Trophoblast cell (in vitro differentiated cells and primary cell): Measurements from ENCODE around the gene ATP8B3.

ENCODE experiments used
- DNase-seq, 2 donors: peaks; one replicate each; pipeline ENCODE4 v3.0.0-alpha.2; 2016
- H2AFZ ChIP-seq: 2 replicates; pipeline ENCODE4 v1.6.1; 2013; ENCODE audit warnings: low read length, moderate library complexity, mild to moderate bottlenecking; ENCODE audit not compliant: insufficient read depth, poor library complexity
- H2AK5ac ChIP-seq: 2 replicates; pipeline ENCODE4 v1.6.1; 2013; ENCODE audit warnings: mild to moderate bottlenecking, low read length
- H2BK120ac ChIP-seq: 2 replicates; pipeline ENCODE4 v1.6.1; 2013; ENCODE audit warnings: low read length, mild to moderate bottlenecking, moderate library complexity; ENCODE audit not compliant: insufficient read depth, poor library complexity
- H2BK12ac ChIP-seq: 2 replicates; pipeline ENCODE4 v1.6.1; 2013; ENCODE audit warnings: mild to moderate bottlenecking, low read length, moderate library complexity
- H2BK5ac ChIP-seq: 2 replicates; pipeline ENCODE4 v1.6.1; 2013; ENCODE audit warnings: low read length, low read depth, moderate library complexity, mild to moderate bottlenecking; ENCODE audit not compliant: poor library complexity
- H3K14ac ChIP-seq: 2 replicates; pipeline ENCODE4 v1.6.1; 2013; ENCODE audit warnings: mild to moderate bottlenecking, low read length
- H3K18ac ChIP-seq: 2 replicates; pipeline ENCODE4 v1.6.1; 2013; ENCODE audit warnings: mild to moderate bottlenecking, low read length
- H3K23ac ChIP-seq: 2 replicates; pipeline ENCODE4 v1.6.1; 2013; ENCODE audit warnings: low read length
- H3K27ac ChIP-seq: 2 replicates; pipeline ENCODE4 v1.5.1; 2013; ENCODE audit warnings: low read depth, mild to moderate bottlenecking, inconsistent platforms, low read length, moderate library complexity
- H3K27me3 ChIP-seq: 2 replicates; pipeline ENCODE4 v1.6.1; 2013; ENCODE audit warnings: inconsistent platforms, mild to moderate bottlenecking, low read length, moderate library complexity; ENCODE audit not compliant: insufficient read depth
- H3K36me3 ChIP-seq, 2 experiments: 1 replicate in 1 of 2; 2 replicates in 1 of 2; pipeline ENCODE4 v1.6.1; 2013; ENCODE audit warnings: low read length in 2 of 2, mild to moderate bottlenecking in 2 of 2, moderate library complexity in 1 of 2; ENCODE audit not compliant: insufficient read depth in 2 of 2, control insufficient read depth in 1 of 2
- H3K4ac ChIP-seq: 2 replicates; pipeline ENCODE4 v1.6.1; 2013; ENCODE audit warnings: low read depth, mild to moderate bottlenecking, low read length, moderate library complexity
- H3K4me1 ChIP-seq, 2 experiments: 1 replicate in 1 of 2; 2 replicates in 1 of 2; pipeline ENCODE4 v1.6.1; 2013; ENCODE audit warnings: low read length in 2 of 2, mild to moderate bottlenecking in 2 of 2, moderate library complexity in 1 of 2; ENCODE audit not compliant: insufficient read depth in 2 of 2, control insufficient read depth in 1 of 2
- H3K4me2 ChIP-seq: 2 replicates; pipeline ENCODE4 v1.6.1; 2013; ENCODE audit warnings: inconsistent platforms, mild to moderate bottlenecking, low read length, moderate library complexity
- H3K4me3 ChIP-seq: 2 replicates; pipeline ENCODE4 v1.5.1; 2013; ENCODE audit warnings: mild to moderate bottlenecking, low read depth, low read length, inconsistent platforms
- H3K79me1 ChIP-seq: one replicate; pipeline ENCODE4 v1.6.1; 2013; ENCODE audit warnings: low read length
- H3K79me2 ChIP-seq: 2 replicates; pipeline ENCODE4 v1.6.1; 2013; ENCODE audit warnings: low read length, mild to moderate bottlenecking; ENCODE audit not compliant: control insufficient read depth, insufficient read depth, poor library complexity
- H3K9ac ChIP-seq: 2 replicates; pipeline ENCODE4 v1.6.1; 2013; ENCODE audit warnings: mild to moderate bottlenecking, low read length
- H3K9me3 ChIP-seq: 2 replicates; pipeline ENCODE4 v1.6.1; 2013; ENCODE audit warnings: low read depth, mild to moderate bottlenecking, control low read depth, inconsistent platforms, low read length; ENCODE audit not compliant: insufficient read depth
- H4K12ac ChIP-seq: 2 replicates; pipeline ENCODE4 v1.6.1; 2013; ENCODE audit warnings: low read depth, mild to moderate bottlenecking, low read length, moderate library complexity
- H4K8ac ChIP-seq: 2 replicates; pipeline ENCODE4 v1.6.1; 2013; ENCODE audit warnings: low read depth, mild to moderate bottlenecking, low read length, moderate library complexity
- H4K91ac ChIP-seq: one replicate; pipeline ENCODE4 v1.6.1; 2013; ENCODE audit warnings: low read depth, mild to moderate bottlenecking, low read length, moderate library complexity
- WGBS: extraction: QIAGEN DNeasy Blood & Tissue Kit; methylation state at CpG from one replicate; pipeline ENCODE4 v1.1.7; 2013; ENCODE audit warnings: missing lambda C conversion rate; ENCODE audit not compliant: insufficient read length, insufficient coverage; ENCODE audit errors: extremely low coverage; 5-methylcytosine and 5-hydroxymethylcytosine counted together

The ATP8B3 gene

DNA sequence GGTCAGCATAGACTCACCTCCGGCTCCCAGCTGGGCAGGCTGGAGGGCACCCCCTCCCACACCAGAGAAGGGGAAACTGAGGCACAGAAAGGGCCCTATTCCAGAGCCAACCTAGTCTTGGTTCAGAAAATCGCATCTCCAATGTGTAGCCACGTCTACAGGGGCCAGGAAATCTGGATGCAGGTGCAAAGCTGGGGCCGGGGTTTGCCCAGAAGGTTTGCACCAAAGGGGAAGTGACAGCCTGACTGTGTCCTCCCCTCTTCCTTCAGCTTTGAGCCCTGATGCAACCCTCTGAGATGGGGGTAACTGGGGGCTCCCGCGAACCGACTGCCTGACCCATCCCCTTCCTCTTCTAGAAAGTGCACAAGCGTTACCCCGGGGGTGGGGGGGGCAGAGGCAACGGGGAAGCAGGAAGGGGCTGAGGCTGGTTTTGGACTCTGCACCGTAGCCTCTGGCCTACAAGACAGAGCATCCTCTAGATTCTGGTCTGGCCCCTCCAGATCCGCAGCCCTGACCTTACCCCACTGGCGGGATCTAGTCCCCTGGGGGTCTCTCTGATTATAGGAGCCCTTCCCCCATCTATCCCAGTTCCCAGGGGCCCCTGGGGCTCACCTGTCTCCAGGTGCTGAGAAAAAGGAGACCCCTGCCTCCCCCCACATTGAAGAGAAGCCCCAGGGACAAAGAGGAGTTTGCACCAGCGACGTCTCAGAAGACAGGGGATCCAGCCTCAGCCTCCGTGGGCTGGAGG, 59.9 kb downstream of the ATP8B3 start:
- no peak overlapping the region for H2BK12ac ChIP-seq
- H2BK120ac ChIP-seq: no peak overlapping the region
- no peak overlapping the region for H2AK5ac ChIP-seq
- H3K27ac ChIP-seq: no peak overlapping the region
- H4K8ac ChIP-seq: no peak overlapping the region
- no peaks in the 10 kb centered on the region for H3K36me3 ChIP-seq
- no peak overlapping the region for H2AFZ ChIP-seq
- no peaks in the 10 kb centered on the region for H3K79me2 ChIP-seq
- H3K27me3 ChIP-seq: peaks cover 97% of the 10 kb centered on the region
- no peak overlapping the region for H3K4me3 ChIP-seq
- H3K23ac ChIP-seq: no peak overlapping the region
- H3K9ac ChIP-seq: no peak overlapping the region
- no peaks in the 10 kb centered on the region for H3K4me1 ChIP-seq
- peaks cover 7% of the 10 kb centered on the region for H3K9me3 ChIP-seq
- H4K91ac ChIP-seq: no peak overlapping the region
- H3K4me2 ChIP-seq: no peak overlapping the region
- H3K18ac ChIP-seq: no peak overlapping the region
- H2BK5ac ChIP-seq: no peak overlapping the region
- no peak overlapping the region for H3K4ac ChIP-seq
- WGBS: no CpG with 5 or more reads among the region's 16 CpGs
- no peak overlapping the region for H3K14ac ChIP-seq
- no peak for DNase-seq
- H3K79me1 ChIP-seq: no peaks in the 10 kb centered on the region
- H4K12ac ChIP-seq: no peak overlapping the region

DNA sequence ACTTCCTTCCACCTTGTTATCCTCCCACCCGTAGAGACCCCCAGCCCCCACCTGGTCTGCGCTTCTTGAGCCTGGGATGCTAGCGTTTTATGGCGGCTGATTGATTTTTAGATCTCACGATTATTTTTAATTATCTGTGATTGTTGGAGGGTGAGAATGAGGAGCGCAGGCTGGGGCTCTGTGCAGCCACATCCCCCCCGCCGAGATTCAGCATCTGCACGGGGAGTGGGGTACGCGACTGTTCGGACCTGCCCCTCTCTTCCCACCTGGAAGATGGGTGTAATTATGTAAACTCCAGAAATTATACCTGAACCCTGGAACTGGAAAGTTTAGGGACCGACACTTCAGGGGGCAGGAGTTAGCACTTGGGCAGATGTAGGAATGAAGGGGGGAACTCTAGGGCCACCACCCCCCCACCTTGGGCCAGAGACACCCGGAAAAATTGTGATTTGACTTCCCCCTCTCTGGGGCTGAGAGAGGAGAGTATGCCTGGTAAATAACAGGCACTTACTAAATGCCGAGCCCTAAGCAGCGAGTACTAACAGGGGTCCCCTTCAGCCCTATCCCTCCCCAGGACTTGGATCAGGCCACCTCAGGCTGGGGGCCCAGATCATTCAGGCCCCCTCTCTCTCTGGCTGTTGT, 60.6 kb downstream of the ATP8B3 start:
- peaks cover 96% of the 10 kb centered on the region for H3K27me3 ChIP-seq
- no peak overlapping the region for H2AFZ ChIP-seq
- H2BK5ac ChIP-seq: no peak overlapping the region
- H2BK120ac ChIP-seq: no peak overlapping the region
- no peaks in the 10 kb centered on the region for H3K79me2 ChIP-seq
- no peak overlapping the region for H3K4ac ChIP-seq
- no peak overlapping the region for H4K91ac ChIP-seq
- H4K12ac ChIP-seq: no peak overlapping the region
- peaks cover 10% of the 10 kb centered on the region for H3K9me3 ChIP-seq
- no peak overlapping the region for H3K4me2 ChIP-seq
- H2AK5ac ChIP-seq: no peak overlapping the region
- H3K79me1 ChIP-seq: no peaks in the 10 kb centered on the region
- no peak overlapping the region for H3K14ac ChIP-seq
- no peak overlapping the region for H4K8ac ChIP-seq
- DNase-seq: no peak
- H3K4me1 ChIP-seq: no peaks in the 10 kb centered on the region
- H3K4me3 ChIP-seq: no peak overlapping the region
- no peak overlapping the region for H3K27ac ChIP-seq
- no peak overlapping the region for H3K23ac ChIP-seq
- no peaks in the 10 kb centered on the region for H3K36me3 ChIP-seq
- H3K9ac ChIP-seq: no peak overlapping the region
- no peak overlapping the region for H2BK12ac ChIP-seq
- WGBS: no CpG with 5 or more reads among the region's 16 CpGs
- H3K18ac ChIP-seq: no peak overlapping the region

DNA sequence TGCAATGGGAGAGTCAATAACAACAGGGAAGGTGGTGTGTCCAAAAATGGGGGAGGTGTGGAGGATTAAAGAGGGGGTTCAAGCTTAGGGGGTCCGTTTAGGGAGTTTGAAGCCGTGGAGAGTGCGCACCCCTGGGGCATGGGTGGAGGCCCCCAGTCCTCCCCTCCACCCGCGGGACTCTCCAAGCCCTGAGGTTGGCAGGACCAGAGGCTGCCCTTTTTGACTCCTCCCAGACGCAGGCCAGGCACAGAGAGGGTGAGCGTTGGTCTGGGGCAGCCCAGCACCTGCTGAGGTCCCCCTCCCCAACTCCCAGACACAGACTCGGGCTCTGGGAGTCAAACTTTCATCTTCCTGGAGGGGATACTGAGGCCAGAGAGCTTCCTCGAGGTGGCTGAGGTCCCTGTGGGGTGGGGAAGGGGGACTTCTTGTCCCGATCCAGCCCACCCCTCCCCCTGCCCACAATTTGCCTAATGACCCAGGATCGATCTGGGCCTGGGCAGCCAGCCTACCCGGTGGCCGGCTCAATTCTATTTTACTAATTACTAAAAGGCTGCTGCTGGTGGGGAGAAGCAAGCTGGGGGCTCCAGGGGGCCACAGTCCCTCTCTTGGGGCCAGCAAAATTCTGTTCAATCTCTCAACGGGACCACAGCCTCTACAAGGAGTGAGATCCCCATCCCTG, 61.6 kb downstream of the ATP8B3 start:
- Histone ChIP-seq H3K36me3 (no peaks in the 10 kb centered on the region), H3K23ac (no peak overlapping the region), H2BK120ac (no peak overlapping the region), H3K18ac (no peak overlapping the region), H3K9me3 (peaks cover 10% of the 10 kb centered on the region), H2BK12ac (no peak overlapping the region), H3K79me2 (no peaks in the 10 kb centered on the region), H4K12ac (no peak overlapping the region), H3K79me1 (no peaks in the 10 kb centered on the region), H3K4me3 (no peak overlapping the region), H2BK5ac (no peak overlapping the region), H3K27me3 (peaks cover 89% of the 10 kb centered on the region), H3K9ac (no peak overlapping the region), H4K8ac (no peak overlapping the region), H3K4me1 (no peaks in the 10 kb centered on the region), H3K4ac (no peak overlapping the region), H3K14ac (no peak overlapping the region), H3K4me2 (no peak overlapping the region), H2AK5ac (no peak overlapping the region), H3K27ac (no peak overlapping the region), H2AFZ (no peak overlapping the region), H4K91ac (no peak overlapping the region)
- WGBS: no CpG with 5 or more reads among the region's 14 CpGs
- no peak for DNase-seq

- Histone ChIP-seq H3K4ac (no peak overlapping the region), H3K9me3 (peaks cover 9% of the 10 kb centered on the region), H2BK5ac (no peak overlapping the region), H2AK5ac (no peak overlapping the region), H4K8ac (no peak overlapping the region), H3K79me2 (no peaks in the 10 kb centered on the region), H3K4me1 (no peaks in the 10 kb centered on the region), H2AFZ (no peak overlapping the region), H4K12ac (no peak overlapping the region), H2BK120ac (no peak overlapping the region), H3K23ac (no peak overlapping the region), H3K79me1 (no peaks in the 10 kb centered on the region), H4K91ac (no peak overlapping the region), H2BK12ac (no peak overlapping the region), H3K18ac (no peak overlapping the region), H3K9ac (no peak overlapping the region), H3K27ac (no peak overlapping the region), H3K27me3 (peaks cover 89% of the 10 kb centered on the region), H3K14ac (no peak overlapping the region), H3K36me3 (no peaks in the 10 kb centered on the region), H3K4me2 (no peak overlapping the region), H3K4me3 (no peak overlapping the region)
- DNase-seq: no peak
- no CpG with 5 or more reads among the region's 99 CpGs for WGBS
These were observed 62.4 kb downstream of the ATP8B3 start for GRCh38 chr19:1749373-1750342.
